ENCODE results near the gene SNX13. TPM values are rescaled to one million over a fixed set of nuclear protein-coding genes. Genes with fewer than 3 reads are reported as not detected.
A peak's percentile ranks its signal among the peaks of the same experiment; 100 is the strongest.

SNX13 gene
- total and polyA plus RNA-seq, 5 donors from 2014 or later = 11.9 to 32.5 (median 13.0) TPM

GRCh38 chr7:17802056-17802455 is 138.2 kb downstream of the SNX13 start:
- H3K27me3 Mint-ChIP-seq = no peaks in the 10 kb centered on the region
- no peaks in the 10 kb centered on the region for H3K9me3 Mint-ChIP-seq
- no peak overlapping the region for H3K4me3 Mint-ChIP-seq
- Histone ChIP-seq H3K9me3 (ENCODE audit: control insufficient read depth in 2 of 2, low read length in 2 of 2) (no peaks in the 10 kb centered on the region), H3K27ac (ENCODE audit: insufficient read depth, low read length, poor library complexity, severe bottlenecking) (no peak overlapping the region), H3K27me3 (ENCODE audit: control insufficient read depth, insufficient read depth, low read length) (no peaks in the 10 kb centered on the region), H3K4me1 (ENCODE audit: control insufficient read depth, insufficient read depth, low read length, poor library complexity, severe bottlenecking) (no peaks in the 10 kb centered on the region), H3K4me3 (ENCODE audit: low read depth, low read length) (no peak overlapping the region), H3K36me3 (ENCODE audit: control insufficient read depth, insufficient read depth, low read length) (peaks cover 41% of the 10 kb centered on the region)
- H3K27ac Mint-ChIP-seq = no peak overlapping the region
- no peak for DNase-seq
- peaks cover 0 to 10% (median under 1%) of the 10 kb centered on the region in 4 donors for H3K4me1 Mint-ChIP-seq
- peaks cover 54% of the 10 kb centered on the region for H3K36me3 Mint-ChIP-seq
- ATAC-seq (ENCODE audit: low read depth in 2 of 2) = no peak

GRCh38 chr7:17792075-17792936 is 148.0 kb downstream of the SNX13 start:
- H3K4me1 Mint-ChIP-seq = no peaks in the 10 kb centered on the region
- Histone ChIP-seq H3K27ac (ENCODE audit: insufficient read depth, low read length, poor library complexity, severe bottlenecking) (no peak overlapping the region), H3K36me3 (ENCODE audit: control insufficient read depth, insufficient read depth, low read length) (peaks cover 28% of the 10 kb centered on the region), H3K4me1 (ENCODE audit: control insufficient read depth, insufficient read depth, low read length, poor library complexity, severe bottlenecking) (no peaks in the 10 kb centered on the region), H3K4me3 (ENCODE audit: low read depth, low read length) (no peak overlapping the region), H3K9me3 (ENCODE audit: control insufficient read depth in 2 of 2, low read length in 2 of 2) (no peaks in the 10 kb centered on the region), H3K27me3 (ENCODE audit: control insufficient read depth, insufficient read depth, low read length) (no peaks in the 10 kb centered on the region)
- H3K27ac Mint-ChIP-seq = no peak overlapping the region
- peaks cover 22% of the 10 kb centered on the region for H3K36me3 Mint-ChIP-seq
- no peak overlapping the region for H3K4me3 Mint-ChIP-seq
- no peaks in the 10 kb centered on the region for H3K9me3 Mint-ChIP-seq
- no peaks in the 10 kb centered on the region for H3K27me3 Mint-ChIP-seq
- DNase-seq = no peak
- ATAC-seq (ENCODE audit: low read depth in 2 of 2) = no peak

- ATAC-seq (ENCODE audit: low read depth in 2 of 2) = no peak
- Histone ChIP-seq H3K4me1 (ENCODE audit: control insufficient read depth, insufficient read depth, low read length, poor library complexity, severe bottlenecking) (no peaks in the 10 kb centered on the region), H3K27me3 (ENCODE audit: control insufficient read depth, insufficient read depth, low read length) (no peaks in the 10 kb centered on the region), H3K27ac (ENCODE audit: insufficient read depth, low read length, poor library complexity, severe bottlenecking) (no peak overlapping the region), H3K36me3 (ENCODE audit: control insufficient read depth, insufficient read depth, low read length) (no peaks in the 10 kb centered on the region), H3K4me3 (ENCODE audit: low read depth, low read length) (no peak overlapping the region), H3K9me3 (ENCODE audit: control insufficient read depth in 2 of 2, low read length in 2 of 2) (no peaks in the 10 kb centered on the region)
- no peak overlapping the region for H3K4me3 Mint-ChIP-seq
- peaks cover 0 to 2% (median 0%) of the 10 kb centered on the region in 7 donors for H3K9me3 Mint-ChIP-seq
- no peak overlapping the region for H3K27ac Mint-ChIP-seq
- peaks cover 0 to 4% (median 2%) of the 10 kb centered on the region in 4 donors for H3K4me1 Mint-ChIP-seq
- H3K27me3 Mint-ChIP-seq = no peaks in the 10 kb centered on the region
- no peak for DNase-seq
- H3K36me3 Mint-ChIP-seq = peaks cover 4% of the 10 kb centered on the region
Measured at GRCh38 chr7:17787257-17787656, 153.0 kb downstream of the SNX13 start.

- H3K4me3 Mint-ChIP-seq = no peak overlapping the region
- peaks cover 0 to 2% (median 0%) of the 10 kb centered on the region in 7 donors for H3K9me3 Mint-ChIP-seq
- no peaks in the 10 kb centered on the region for H3K27me3 ChIP-seq (ENCODE audit: control insufficient read depth, insufficient read depth, low read length)
- H3K27ac Mint-ChIP-seq = no peak overlapping the region
- no peaks in the 10 kb centered on the region for H3K4me1 ChIP-seq (ENCODE audit: control insufficient read depth, insufficient read depth, low read length, poor library complexity, severe bottlenecking)
- H3K4me3 ChIP-seq (ENCODE audit: low read depth, low read length) = no peak overlapping the region
- H3K36me3 ChIP-seq (ENCODE audit: control insufficient read depth, insufficient read depth, low read length) = no peaks in the 10 kb centered on the region
- peaks cover 0 to 4% (median 2%) of the 10 kb centered on the region in 4 donors for H3K4me1 Mint-ChIP-seq
- ATAC-seq (ENCODE audit: low read depth in 2 of 2) = no peak
- no peak for DNase-seq
- H3K36me3 Mint-ChIP-seq = peaks cover 4% of the 10 kb centered on the region
- H3K27ac ChIP-seq (ENCODE audit: insufficient read depth, low read length, poor library complexity, severe bottlenecking) = no peak overlapping the region
- H3K27me3 Mint-ChIP-seq = no peaks in the 10 kb centered on the region
- no peaks in the 10 kb centered on the region for H3K9me3 ChIP-seq (ENCODE audit: control insufficient read depth in 2 of 2, low read length in 2 of 2)
Measured at GRCh38 chr7:17786314-17786852, 153.9 kb downstream of the SNX13 start.

- H3K27ac Mint-ChIP-seq = no peak overlapping the region
- no peaks in the 10 kb centered on the region for H3K4me1 ChIP-seq (ENCODE audit: control insufficient read depth, insufficient read depth, low read length, poor library complexity, severe bottlenecking)
- no peak for DNase-seq
- H3K4me1 Mint-ChIP-seq = peaks cover 0 to 4% (median 2%) of the 10 kb centered on the region in 4 donors
- no peaks in the 10 kb centered on the region for H3K9me3 ChIP-seq (ENCODE audit: control insufficient read depth in 2 of 2, low read length in 2 of 2)
- no peaks in the 10 kb centered on the region for H3K27me3 Mint-ChIP-seq
- H3K27ac ChIP-seq (ENCODE audit: insufficient read depth, low read length, poor library complexity, severe bottlenecking) = no peak overlapping the region
- no peak overlapping the region for H3K4me3 Mint-ChIP-seq
- no peaks in the 10 kb centered on the region for H3K36me3 ChIP-seq (ENCODE audit: control insufficient read depth, insufficient read depth, low read length)
- no peak for ATAC-seq (ENCODE audit: low read depth in 2 of 2)
- peaks cover 0 to 2% (median 0%) of the 10 kb centered on the region in 7 donors for H3K9me3 Mint-ChIP-seq
- peaks cover 3% of the 10 kb centered on the region for H3K36me3 Mint-ChIP-seq
- no peaks in the 10 kb centered on the region for H3K27me3 ChIP-seq (ENCODE audit: control insufficient read depth, insufficient read depth, low read length)
- H3K4me3 ChIP-seq (ENCODE audit: low read depth, low read length) = no peak overlapping the region
Measured at GRCh38 chr7:17782216-17782549, 158.1 kb downstream of the SNX13 start.

- Histone ChIP-seq H3K4me1 (ENCODE audit: control insufficient read depth, insufficient read depth, low read length, poor library complexity, severe bottlenecking) (no peaks in the 10 kb centered on the region), H3K27ac (ENCODE audit: insufficient read depth, low read length, poor library complexity, severe bottlenecking) (no peak overlapping the region), H3K9me3 (ENCODE audit: control insufficient read depth in 2 of 2, low read length in 2 of 2) (no peaks in the 10 kb centered on the region), H3K4me3 (ENCODE audit: low read depth, low read length) (no peak overlapping the region), H3K27me3 (ENCODE audit: control insufficient read depth, insufficient read depth, low read length) (no peaks in the 10 kb centered on the region), H3K36me3 (ENCODE audit: control insufficient read depth, insufficient read depth, low read length) (no peaks in the 10 kb centered on the region)
- H3K4me1 Mint-ChIP-seq = peaks cover 0 to 2% (median 0%) of the 10 kb centered on the region in 4 donors
- H3K27me3 Mint-ChIP-seq = no peaks in the 10 kb centered on the region
- no peak for ATAC-seq (ENCODE audit: low read depth in 2 of 2)
- H3K36me3 Mint-ChIP-seq = peaks cover 3% of the 10 kb centered on the region
- H3K9me3 Mint-ChIP-seq = peaks cover 0 to 2% (median 0%) of the 10 kb centered on the region in 7 donors
- H3K4me3 Mint-ChIP-seq = no peak overlapping the region
- no peak for DNase-seq
- H3K27ac Mint-ChIP-seq = no peak overlapping the region
Measured at GRCh38 chr7:17781491-17782215, 158.6 kb downstream of the SNX13 start.

GRCh38 chr7:17779381-17779780 is 160.9 kb downstream of the SNX13 start:
- Histone ChIP-seq H3K36me3 (ENCODE audit: control insufficient read depth, insufficient read depth, low read length) (peaks cover 3% of the 10 kb centered on the region), H3K9me3 (ENCODE audit: control insufficient read depth in 2 of 2, low read length in 2 of 2) (no peaks in the 10 kb centered on the region), H3K4me1 (ENCODE audit: control insufficient read depth, insufficient read depth, low read length, poor library complexity, severe bottlenecking) (no peaks in the 10 kb centered on the region), H3K27me3 (ENCODE audit: control insufficient read depth, insufficient read depth, low read length) (no peaks in the 10 kb centered on the region), H3K27ac (ENCODE audit: insufficient read depth, low read length, poor library complexity, severe bottlenecking) (no peak overlapping the region), H3K4me3 (ENCODE audit: low read depth, low read length) (no peak overlapping the region)
- peak overlapping the region in 1 of 3 donors; percentile 65 for H3K27ac Mint-ChIP-seq
- H3K9me3 Mint-ChIP-seq = peaks cover 0 to 2% (median 0%) of the 10 kb centered on the region in 7 donors
- no peak overlapping the region for H3K4me3 Mint-ChIP-seq
- ATAC-seq (ENCODE audit: low read depth in 2 of 2) = no peak
- no peak for DNase-seq
- H3K27me3 Mint-ChIP-seq = no peaks in the 10 kb centered on the region
- peaks cover 3% of the 10 kb centered on the region for H3K36me3 Mint-ChIP-seq
- H3K4me1 Mint-ChIP-seq = peaks cover 0 to 2% (median 0%) of the 10 kb centered on the region in 4 donors
